ENCODE results near the gene FBXL7. TPM values are rescaled to one million over a fixed set of nuclear protein-coding genes. Genes with fewer than 3 reads are reported as not detected.

Gene FBXL7
- total and polyA plus RNA-seq, 2 donors, result 15.3 to 30.3 TPM

GRCh38 chr5:15791274-15791673 lies 291.3 kb downstream of the FBXL7 start:
- Histone ChIP-seq H3K27ac (ENCODE audit: low read depth) (no peak overlapping the region), H3K4me3 (ENCODE audit: low read depth, low read length) (no peak overlapping the region), H3K36me3 (ENCODE audit: insufficient read depth) (no peaks in the 10 kb centered on the region), H3K4me1 (ENCODE audit: insufficient read depth) (peaks cover 2% of the 10 kb centered on the region)
- 52% methylated on average over 3 of the region's 3 CpGs for WGBS
- no peak for DNase-seq (ENCODE audit: extremely low spot score)

- 62% methylated on average over 3 of the region's 3 CpGs for WGBS
- Histone ChIP-seq H3K27ac (ENCODE audit: low read depth) (no peak overlapping the region), H3K4me1 (ENCODE audit: insufficient read depth) (peaks cover 2% of the 10 kb centered on the region), H3K4me3 (ENCODE audit: low read depth, low read length) (no peak overlapping the region), H3K36me3 (ENCODE audit: insufficient read depth) (no peaks in the 10 kb centered on the region)
- no peak for DNase-seq (ENCODE audit: extremely low spot score)
Observed at GRCh38 chr5:15791859-15792258, 291.9 kb downstream of the FBXL7 start.

GRCh38 chr5:15794052-15794985 lies 294.3 kb downstream of the FBXL7 start:
- H3K36me3 ChIP-seq (ENCODE audit: insufficient read depth), result no peaks in the 10 kb centered on the region
- H3K4me1 ChIP-seq (ENCODE audit: insufficient read depth), result peaks cover 2% of the 10 kb centered on the region
- WGBS, result 35% methylated on average over 6 of the region's 6 CpGs
- DNase-seq (ENCODE audit: extremely low spot score), result peak; percentile 26
- H3K4me3 ChIP-seq (ENCODE audit: low read depth, low read length), result no peak overlapping the region
- no peak overlapping the region for H3K27ac ChIP-seq (ENCODE audit: low read depth)

GRCh38 chr5:15796096-15796495 lies 296.1 kb downstream of the FBXL7 start:
- DNase-seq (ENCODE audit: extremely low spot score), result no peak
- WGBS, result 79% methylated on average over 2 of the region's 2 CpGs
- Histone ChIP-seq H3K36me3 (ENCODE audit: insufficient read depth) (no peaks in the 10 kb centered on the region), H3K27ac (ENCODE audit: low read depth) (no peak overlapping the region), H3K4me1 (ENCODE audit: insufficient read depth) (peaks cover 2% of the 10 kb centered on the region), H3K4me3 (ENCODE audit: low read depth, low read length) (no peak overlapping the region)

GRCh38 chr5:15796557-15796956 lies 296.6 kb downstream of the FBXL7 start:
- Histone ChIP-seq H3K4me3 (ENCODE audit: low read depth, low read length) (no peak overlapping the region), H3K27ac (ENCODE audit: low read depth) (no peak overlapping the region), H3K4me1 (ENCODE audit: insufficient read depth) (peaks cover 2% of the 10 kb centered on the region), H3K36me3 (ENCODE audit: insufficient read depth) (no peaks in the 10 kb centered on the region)
- no peak for DNase-seq (ENCODE audit: extremely low spot score)
- 90% methylated on average over 6 of the region's 6 CpGs for WGBS

- H3K4me1 ChIP-seq (ENCODE audit: insufficient read depth), result peaks cover 2% of the 10 kb centered on the region
- H3K4me3 ChIP-seq (ENCODE audit: low read depth, low read length), result no peak overlapping the region
- DNase-seq (ENCODE audit: extremely low spot score), result no peak
- no peak overlapping the region for H3K27ac ChIP-seq (ENCODE audit: low read depth)
- 74% methylated on average over 1 of the region's 1 CpG for WGBS
- H3K36me3 ChIP-seq (ENCODE audit: insufficient read depth), result no peaks in the 10 kb centered on the region
Observed at GRCh38 chr5:15797116-15797515, 297.1 kb downstream of the FBXL7 start.

GRCh38 chr5:15798006-15798405 lies 298.0 kb downstream of the FBXL7 start:
- Histone ChIP-seq H3K36me3 (ENCODE audit: insufficient read depth) (no peaks in the 10 kb centered on the region), H3K27ac (ENCODE audit: low read depth) (no peak overlapping the region), H3K4me1 (ENCODE audit: insufficient read depth) (peaks cover 2% of the 10 kb centered on the region), H3K4me3 (ENCODE audit: low read depth, low read length) (no peak overlapping the region)
- WGBS, result 69% methylated on average over 3 of the region's 3 CpGs
- no peak for DNase-seq (ENCODE audit: extremely low spot score)

- no peak for DNase-seq (ENCODE audit: extremely low spot score)
- Histone ChIP-seq H3K4me1 (ENCODE audit: insufficient read depth) (peaks cover 2% of the 10 kb centered on the region), H3K27ac (ENCODE audit: low read depth) (no peak overlapping the region), H3K36me3 (ENCODE audit: insufficient read depth) (no peaks in the 10 kb centered on the region), H3K4me3 (ENCODE audit: low read depth, low read length) (no peak overlapping the region)
- 83% methylated on average over 1 of the region's 1 CpG for WGBS
Observed at GRCh38 chr5:15799014-15799413, 299.0 kb downstream of the FBXL7 start.

- Histone ChIP-seq H3K27ac (ENCODE audit: low read depth) (no peak overlapping the region), H3K4me1 (ENCODE audit: insufficient read depth) (peaks cover 2% of the 10 kb centered on the region), H3K36me3 (ENCODE audit: insufficient read depth) (no peaks in the 10 kb centered on the region), H3K4me3 (ENCODE audit: low read depth, low read length) (no peak overlapping the region)
- DNase-seq (ENCODE audit: extremely low spot score), result no peak
- WGBS, result 94% methylated on average over 7 of the region's 7 CpGs
Observed at GRCh38 chr5:15799612-15800011, 299.6 kb downstream of the FBXL7 start.

- Histone ChIP-seq H3K27ac (ENCODE audit: low read depth) (no peak overlapping the region), H3K4me3 (ENCODE audit: low read depth, low read length) (no peak overlapping the region), H3K4me1 (ENCODE audit: insufficient read depth) (peaks cover 2% of the 10 kb centered on the region), H3K36me3 (ENCODE audit: insufficient read depth) (no peaks in the 10 kb centered on the region)
- no peak for DNase-seq (ENCODE audit: extremely low spot score)
- 36% methylated on average over 2 of the region's 2 CpGs for WGBS
Observed at GRCh38 chr5:15803280-15803679, 303.3 kb downstream of the FBXL7 start.

GRCh38 chr5:15806613-15807012 lies 306.6 kb downstream of the FBXL7 start:
- Histone ChIP-seq H3K4me1 (ENCODE audit: insufficient read depth) (peaks cover 2% of the 10 kb centered on the region), H3K36me3 (ENCODE audit: insufficient read depth) (no peaks in the 10 kb centered on the region), H3K27ac (ENCODE audit: low read depth) (no peak overlapping the region), H3K4me3 (ENCODE audit: low read depth, low read length) (no peak overlapping the region)
- no peak for DNase-seq (ENCODE audit: extremely low spot score)
- WGBS, result 91% methylated on average over 8 of the region's 8 CpGs

GRCh38 chr5:15807248-15807647 lies 307.3 kb downstream of the FBXL7 start:
- WGBS, result 69% methylated on average over 3 of the region's 3 CpGs
- DNase-seq (ENCODE audit: extremely low spot score), result no peak

GRCh38 chr5:15807871-15808270 lies 307.9 kb downstream of the FBXL7 start:
- peaks cover 2% of the 10 kb centered on the region for H3K4me1 ChIP-seq (ENCODE audit: insufficient read depth)
- H3K4me3 ChIP-seq (ENCODE audit: low read depth, low read length), result no peak overlapping the region
- H3K27ac ChIP-seq (ENCODE audit: low read depth), result no peak overlapping the region
- WGBS, result 60% methylated on average over 5 of the region's 5 CpGs
- no peaks in the 10 kb centered on the region for H3K36me3 ChIP-seq (ENCODE audit: insufficient read depth)
- DNase-seq (ENCODE audit: extremely low spot score), result no peak

More at GRCh38 chr5:15807248-15807647, 307.3 kb downstream of the FBXL7 start:
- no peak overlapping the region for H3K27ac ChIP-seq (ENCODE audit: low read depth)
- H3K36me3 ChIP-seq (ENCODE audit: insufficient read depth), result no peaks in the 10 kb centered on the region
- H3K4me1 ChIP-seq (ENCODE audit: insufficient read depth), result peaks cover 2% of the 10 kb centered on the region
- H3K4me3 ChIP-seq (ENCODE audit: low read depth, low read length), result no peak overlapping the region

- Histone ChIP-seq H3K4me3 (ENCODE audit: low read depth, low read length) (no peak overlapping the region), H3K27ac (ENCODE audit: low read depth) (no peak overlapping the region), H3K36me3 (ENCODE audit: insufficient read depth) (no peaks in the 10 kb centered on the region), H3K4me1 (ENCODE audit: insufficient read depth) (peaks cover 2% of the 10 kb centered on the region)
- no peak for DNase-seq (ENCODE audit: extremely low spot score)
- WGBS, result 61% methylated on average over 3 of the region's 3 CpGs
Observed at GRCh38 chr5:15808577-15808976, 308.6 kb downstream of the FBXL7 start.
